GM12875 (cell line): ENCODE measurements around the gene POLR3E.

ENCODE experiments used
- H3K4me3 ChIP-seq: one replicate; pipeline ENCODE4 v1.5.1; 2011; ENCODE audit warnings: low read depth, low read length, control low read depth
- CTCF ChIP-seq: IDR thresholded peaks from 2 replicates; pipeline ENCODE4 v1.5.1; 2011; ENCODE audit warnings: low read depth, mild to moderate bottlenecking, control low read depth, inconsistent platforms, low read length, moderate library complexity, borderline replicate concordance; ENCODE audit not compliant: insufficient read depth

The POLR3E gene

GRCh38 chr16:22337045-22337444 lies 39.8 kb downstream of the POLR3E start:
- TF ChIP-seq CTCF, result no peak
- H3K4me3 ChIP-seq, result no peak overlapping the region

- TF ChIP-seq CTCF, result no peak
Measured at GRCh38 chr16:22337849-22338635, 40.8 kb downstream of the POLR3E start.

GRCh38 chr16:22340945-22341344 lies 43.7 kb downstream of the POLR3E start:
- no peak for TF ChIP-seq CTCF
- H3K4me3 ChIP-seq, result no peak overlapping the region

More at GRCh38 chr16:22337849-22338635, 40.8 kb downstream of the POLR3E start:
- H3K4me3 ChIP-seq, result no peak overlapping the region

GRCh38 chr16:22342082-22342481 lies 44.9 kb downstream of the POLR3E start:
- TF ChIP-seq CTCF, result no peak
- no peak overlapping the region for H3K4me3 ChIP-seq

- no peak overlapping the region for H3K4me3 ChIP-seq
Measured at GRCh38 chr16:22346483-22346882, 49.3 kb downstream of the POLR3E start.

GRCh38 chr16:22347100-22347820 lies 50.1 kb downstream of the POLR3E start:
- no peak overlapping the region for H3K4me3 ChIP-seq
- no peak for TF ChIP-seq CTCF

More at GRCh38 chr16:22346483-22346882, 49.3 kb downstream of the POLR3E start:
- no peak for TF ChIP-seq CTCF
